Ascending aorta (tissue), 2 donors: Measurements from ENCODE around the gene TMEM258. TPM values are rescaled to one million over a fixed set of nuclear protein-coding genes. Genes with fewer than 3 reads are reported as not detected.

Experiments
- DNase-seq, 2 donors: peaks; one replicate each; pipeline ENCODE4 v3.0.0-alpha.2; 2019; ENCODE audit warnings: low spot score in 2 of 2
- H3K27ac ChIP-seq, 2 donors: fragments of 200-600 bp; sonication (generic); one replicate each; pipeline ENCODE4 v1.5.1; 2016 to 2017; ENCODE audit warnings: mild to moderate bottlenecking in 1 of 2
- H3K27me3 ChIP-seq: fragments of 200-600 bp; sonication (generic); one replicate; pipeline ENCODE4 v1.5.1; 2017
- H3K36me3 ChIP-seq, 2 donors: fragments of 200-600 bp; sonication (generic); one replicate each; pipeline ENCODE4 v1.5.1; 2016
- H3K4me1 ChIP-seq, 2 donors: fragments of 200-600 bp; sonication (generic); one replicate each; pipeline ENCODE4 v1.5.1; 2016 to 2017; ENCODE audit warnings: mild to moderate bottlenecking in 1 of 2
- H3K4me3 ChIP-seq, 2 donors: fragments of 200-600 bp; sonication (generic); one replicate each; pipeline ENCODE4 v1.5.1; 2016 to 2017; ENCODE audit warnings: mild to moderate bottlenecking in 1 of 2
- H3K9me3 ChIP-seq, 2 donors: fragments of 200-600 bp; sonication (generic); one replicate each; pipeline ENCODE4 v1.5.1; 2016
- intact Hi-C: fragments of 100-400 bp; cut with DNase I; formaldehyde crosslinking; loops from one replicate; pipeline ENCODE4 v1.15.1; 2023
- total RNA-seq: library from RNA; depleted of rRNA; stranded (reverse); fragments of >200 nt; gene quantifications from one replicate; pipeline ENCODE4 v1.1.0, GENCODE V29; 2016
- TF ChIP-seq, protein P1 (sequence below), 3 experiments: fragments of 200-600 bp in 2 of 3; fragments of 450-650 bp in 1 of 3; sonication (generic) in 2 of 3; IDR thresholded peaks; one replicate each; pipeline ENCODE4 v1.5.1; 2016 to 2019; ENCODE audit warnings: antibody characterized with exemption in 3 of 3, mild to moderate bottlenecking in 1 of 3, moderate library complexity in 1 of 3

The TMEM258 gene
- total RNA-seq, 1 donor from 2014 or later, result 26.4 TPM

- peaks cover 2 to 46% of the 10 kb centered on the region in 2 donors for H3K4me1 ChIP-seq
- H3K27ac ChIP-seq, result peak overlapping the region; percentile 90 to 92
- H3K4me3 ChIP-seq, result peak overlapping the region; percentile 74 to 78
- no peaks in the 10 kb centered on the region for H3K27me3 ChIP-seq
- peak in 1 of 2 donors; percentile 81 for DNase-seq
- no peaks in the 10 kb centered on the region for H3K36me3 ChIP-seq
- H3K9me3 ChIP-seq, result no peaks in the 10 kb centered on the region
- TF ChIP-seq, protein P1, sequence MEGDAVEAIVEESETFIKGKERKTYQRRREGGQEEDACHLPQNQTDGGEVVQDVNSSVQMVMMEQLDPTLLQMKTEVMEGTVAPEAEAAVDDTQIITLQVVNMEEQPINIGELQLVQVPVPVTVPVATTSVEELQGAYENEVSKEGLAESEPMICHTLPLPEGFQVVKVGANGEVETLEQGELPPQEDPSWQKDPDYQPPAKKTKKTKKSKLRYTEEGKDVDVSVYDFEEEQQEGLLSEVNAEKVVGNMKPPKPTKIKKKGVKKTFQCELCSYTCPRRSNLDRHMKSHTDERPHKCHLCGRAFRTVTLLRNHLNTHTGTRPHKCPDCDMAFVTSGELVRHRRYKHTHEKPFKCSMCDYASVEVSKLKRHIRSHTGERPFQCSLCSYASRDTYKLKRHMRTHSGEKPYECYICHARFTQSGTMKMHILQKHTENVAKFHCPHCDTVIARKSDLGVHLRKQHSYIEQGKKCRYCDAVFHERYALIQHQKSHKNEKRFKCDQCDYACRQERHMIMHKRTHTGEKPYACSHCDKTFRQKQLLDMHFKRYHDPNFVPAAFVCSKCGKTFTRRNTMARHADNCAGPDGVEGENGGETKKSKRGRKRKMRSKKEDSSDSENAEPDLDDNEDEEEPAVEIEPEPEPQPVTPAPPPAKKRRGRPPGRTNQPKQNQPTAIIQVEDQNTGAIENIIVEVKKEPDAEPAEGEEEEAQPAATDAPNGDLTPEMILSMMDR (IDR thresholded peaks at IDR 0.05), result peak; percentile 21 to 51 (median 36)
- intact Hi-C loops, result loop anchor here (1.0 kb wide), 1 partner anchor 61 kb away; no protein-coding TSS in a partner anchor
These were observed 36.4 kb upstream of the TMEM258 start for GRCh38 chr11:61828629-61829407.

DNA sequence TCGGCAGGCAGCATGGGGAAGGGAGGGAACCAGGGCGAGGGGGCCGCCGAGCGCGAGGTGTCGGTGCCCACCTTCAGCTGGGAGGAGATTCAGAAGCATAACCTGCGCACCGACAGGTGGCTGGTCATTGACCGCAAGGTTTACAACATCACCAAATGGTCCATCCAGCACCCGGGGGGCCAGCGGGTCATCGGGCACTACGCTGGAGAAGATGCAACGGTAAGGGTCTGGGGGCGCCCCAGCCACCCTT is 35.9 kb upstream of the TMEM258 start:
- H3K9me3 ChIP-seq, result no peaks in the 10 kb centered on the region
- TF ChIP-seq, protein P1 (IDR thresholded peaks at IDR 0.05), result no peak
- H3K4me1 ChIP-seq, result peaks cover 2 to 44% of the 10 kb centered on the region in 2 donors
- H3K27me3 ChIP-seq, result no peaks in the 10 kb centered on the region
- peak overlapping the region; percentile 74 to 78 for H3K4me3 ChIP-seq
- H3K27ac ChIP-seq, result peak overlapping the region; percentile 90 to 92
- no peak for DNase-seq
- intact Hi-C loops, result loop anchor here (1.0 kb wide), 1 partner anchor 62 kb away; no protein-coding TSS in a partner anchor
- no peaks in the 10 kb centered on the region for H3K36me3 ChIP-seq

DNA sequence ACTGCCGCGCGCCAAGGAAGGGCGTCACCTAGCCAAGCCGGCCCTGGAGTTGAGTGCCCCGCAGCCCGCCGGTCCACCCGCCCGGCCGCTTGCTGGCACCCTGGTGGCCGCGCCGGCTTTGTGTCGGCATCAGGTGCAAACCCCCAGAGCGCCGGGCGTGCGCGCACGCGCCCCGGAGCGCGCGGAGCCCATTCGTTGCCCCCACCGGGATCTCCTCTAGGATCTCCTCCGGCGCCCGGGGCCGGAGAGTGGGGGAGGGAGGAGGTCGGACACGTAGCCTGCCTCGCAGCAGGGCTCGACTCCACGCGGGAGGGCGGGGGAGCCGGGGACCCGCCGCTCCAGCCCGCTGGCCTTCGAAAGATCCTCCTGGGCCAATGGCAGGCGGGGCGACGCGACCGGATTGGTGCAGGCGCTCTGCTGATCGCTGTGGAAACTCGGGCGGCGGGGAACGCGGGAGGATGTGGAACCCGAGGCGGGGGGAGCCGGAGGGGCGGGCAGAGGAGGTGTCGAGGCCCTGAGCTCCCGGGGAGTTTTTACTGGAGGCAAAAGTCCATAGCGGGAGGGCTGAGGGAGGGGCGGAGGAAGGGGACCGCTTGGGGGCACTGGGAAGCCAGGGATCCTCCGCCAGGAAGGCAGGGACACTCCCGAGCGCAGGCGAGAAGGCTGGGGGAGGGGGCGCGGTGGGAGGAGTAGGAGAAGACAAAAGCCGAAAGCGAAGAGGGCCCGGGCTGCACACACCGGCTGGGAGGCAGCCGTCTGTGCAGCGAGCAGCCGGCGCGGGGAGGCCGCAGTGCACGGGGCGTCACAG is 35.4 kb upstream of the TMEM258 start, which contains the start of gene FADS2:
FADS2 (plus strand) TSS at position 730 of the 808 bp plus-strand sequence. CDS start 91 bp downstream, outside the sequence.
- peaks cover 2 to 39% of the 10 kb centered on the region in 2 donors for H3K4me1 ChIP-seq
- DNase-seq, result peak; percentile 75 to 96
- intact Hi-C loops, result loop anchor here (1.0 kb wide), 2 partner anchors 10 to 63 kb away; partner anchors contain the start of gene FADS1
- H3K27ac ChIP-seq, result peak within 1 kb of the TSS; percentile 90 to 92
- TF ChIP-seq, protein P1 (IDR thresholded peaks at IDR 0.05), result peak in 1 of 3 experiments; percentile 17
- H3K4me3 ChIP-seq, result peak within 1 kb of the TSS; percentile 74 to 78
- H3K36me3 ChIP-seq, result no peaks in the 10 kb centered on the region
- H3K27me3 ChIP-seq, result no peaks in the 10 kb centered on the region
- H3K9me3 ChIP-seq, result no peaks in the 10 kb centered on the region

- TF ChIP-seq, protein P1 (IDR thresholded peaks at IDR 0.05), result no peak
- H3K4me3 ChIP-seq, result peak overlapping the region; percentile 74 to 78
- H3K36me3 ChIP-seq, result no peaks in the 10 kb centered on the region
- H3K4me1 ChIP-seq, result peaks cover 2 to 31% of the 10 kb centered on the region in 2 donors
- H3K9me3 ChIP-seq, result no peaks in the 10 kb centered on the region
- H3K27me3 ChIP-seq, result no peaks in the 10 kb centered on the region
- H3K27ac ChIP-seq, result peak overlapping the region; percentile 90 to 92
- no peak for DNase-seq
- intact Hi-C loops, result loop anchor here (1.0 kb wide), 1 partner anchor 10 kb away; the partner anchor contains the start of gene FADS1
These were observed 34.7 kb upstream of the TMEM258 start for GRCh38 chr11:61826930-61827570.

DNA sequence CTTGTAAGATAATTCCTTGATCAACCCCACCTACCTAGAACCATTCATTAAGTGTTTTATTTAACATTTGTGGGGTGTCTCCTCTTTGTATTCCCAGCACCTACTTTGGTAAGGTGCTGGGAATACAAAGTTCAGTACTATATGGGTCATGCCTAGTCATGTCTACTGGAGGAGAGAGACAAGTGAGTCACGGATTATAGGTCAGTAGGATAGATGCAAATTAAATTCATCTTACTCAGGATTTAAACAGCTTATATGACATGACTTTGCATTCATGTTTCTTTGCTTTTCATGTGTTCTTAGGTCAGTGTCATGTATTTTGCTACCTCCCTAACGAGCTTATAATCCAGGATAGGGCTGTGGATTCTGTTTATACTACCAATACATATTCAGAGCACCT is 27.8 kb upstream of the TMEM258 start:
- TF ChIP-seq, protein P1 (IDR thresholded peaks at IDR 0.05), result no peak
- intact Hi-C loops, result no loop called here
- peak overlapping the region; percentile 42 to 43 for H3K27ac ChIP-seq
- no peak overlapping the region for H3K4me3 ChIP-seq
- H3K36me3 ChIP-seq, result no peaks in the 10 kb centered on the region
- no peaks in the 10 kb centered on the region for H3K9me3 ChIP-seq
- DNase-seq, result no peak
- peaks cover 0 to 7% of the 10 kb centered on the region in 2 donors for H3K4me1 ChIP-seq
- no peaks in the 10 kb centered on the region for H3K27me3 ChIP-seq
